SK-N-DZ (cell line): ENCODE results near the gene KCNQ2.

ENCODE experiments used
- DNase-seq: peaks from one replicate; pipeline ENCODE4 v3.0.0-alpha.2; 2015; ENCODE audit warnings: low spot score

Gene KCNQ2

GRCh38 chr20:63455568-63455859, 16.9 kb downstream of the KCNQ2 start:
- DNase-seq, result no peak

- DNase-seq, result peak; percentile 82
These were observed 17.5 kb downstream of the KCNQ2 start for GRCh38 chr20:63454731-63455567.

- peak; percentile 65 for DNase-seq
These were observed 19.5 kb downstream of the KCNQ2 start for GRCh38 chr20:63452821-63453523.

- no peak for DNase-seq
These were observed 20.1 kb downstream of the KCNQ2 start for GRCh38 chr20:63452341-63452740.

- no peak for DNase-seq
These were observed 20.6 kb downstream of the KCNQ2 start for GRCh38 chr20:63451821-63452220.

GRCh38 chr20:63449796-63450730, 22.4 kb downstream of the KCNQ2 start:
- no peak for DNase-seq

- no peak for DNase-seq
These were observed 23.4 kb downstream of the KCNQ2 start for GRCh38 chr20:63449025-63449424.

GRCh38 chr20:63448031-63448430, 24.4 kb downstream of the KCNQ2 start:
- no peak for DNase-seq

- no peak for DNase-seq
These were observed 25.1 kb downstream of the KCNQ2 start for GRCh38 chr20:63447320-63447719.

GRCh38 chr20:63446216-63447024, 26.0 kb downstream of the KCNQ2 start:
- no peak for DNase-seq

GRCh38 chr20:63445075-63445734, 27.2 kb downstream of the KCNQ2 start:
- no peak for DNase-seq

- no peak for DNase-seq
These were observed 27.9 kb downstream of the KCNQ2 start for GRCh38 chr20:63444548-63444947.

GRCh38 chr20:63443606-63444395, 28.7 kb downstream of the KCNQ2 start:
- no peak for DNase-seq

- DNase-seq, result peak; percentile 81
These were observed 30.4 kb downstream of the KCNQ2 start for GRCh38 chr20:63442100-63442493.

GRCh38 chr20:63441136-63442099, 31.0 kb downstream of the KCNQ2 start:
- no peak for DNase-seq

- no peak for DNase-seq
These were observed 32.0 kb downstream of the KCNQ2 start for GRCh38 chr20:63440366-63440955.

GRCh38 chr20:63439866-63440265, 32.6 kb downstream of the KCNQ2 start:
- DNase-seq, result no peak

- no peak for DNase-seq
These were observed 34.3 kb downstream of the KCNQ2 start for GRCh38 chr20:63438121-63438520.
